Measurements from ENCODE around the gene CCL24.
"Not testable (repeated sequence)": the region's sequence is repeated elsewhere in the genome, so short reads cannot be mapped to it uniquely, and the experiment has no call there.

The CCL24 gene

DNA sequence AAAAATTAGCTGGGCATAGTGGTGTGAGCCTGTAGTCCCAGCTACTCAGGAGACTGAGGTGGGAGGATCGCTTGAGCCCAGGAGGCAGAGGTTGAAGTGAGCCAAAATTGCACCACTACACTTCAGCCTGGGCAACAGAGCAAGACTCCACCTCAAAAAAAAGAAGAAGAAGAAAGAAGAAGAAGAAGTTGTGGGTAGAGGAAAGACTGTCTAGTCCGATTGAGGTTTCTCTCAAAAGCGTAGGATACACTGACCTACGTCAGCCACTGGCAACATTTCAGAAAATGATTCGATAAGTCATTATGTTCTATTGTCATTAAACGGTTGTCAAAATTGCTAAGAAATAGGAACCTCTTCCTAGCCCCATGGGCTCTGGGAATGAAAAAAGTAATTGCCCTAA, 42.9 kb upstream of the CCL24 start:
- no peak for TF ChIP-seq ZC3H10 (CRISPR knock-in tag; IDR thresholded peaks at IDR 0.05)
- no peak for TF ChIP-seq ZNF565 (CRISPR knock-in tag; conservative IDR thresholded peaks at IDR 0.05; ENCODE audit: low read depth)
- TF ChIP-seq RARB (CRISPR knock-in tag; IDR thresholded peaks at IDR 0.05) = no peak
- TF ChIP-seq TCF4 (CRISPR knock-in tag; IDR thresholded peaks at IDR 0.05; ENCODE audit: borderline replicate concordance) = no peak
- TF ChIP-seq, protein P1, sequence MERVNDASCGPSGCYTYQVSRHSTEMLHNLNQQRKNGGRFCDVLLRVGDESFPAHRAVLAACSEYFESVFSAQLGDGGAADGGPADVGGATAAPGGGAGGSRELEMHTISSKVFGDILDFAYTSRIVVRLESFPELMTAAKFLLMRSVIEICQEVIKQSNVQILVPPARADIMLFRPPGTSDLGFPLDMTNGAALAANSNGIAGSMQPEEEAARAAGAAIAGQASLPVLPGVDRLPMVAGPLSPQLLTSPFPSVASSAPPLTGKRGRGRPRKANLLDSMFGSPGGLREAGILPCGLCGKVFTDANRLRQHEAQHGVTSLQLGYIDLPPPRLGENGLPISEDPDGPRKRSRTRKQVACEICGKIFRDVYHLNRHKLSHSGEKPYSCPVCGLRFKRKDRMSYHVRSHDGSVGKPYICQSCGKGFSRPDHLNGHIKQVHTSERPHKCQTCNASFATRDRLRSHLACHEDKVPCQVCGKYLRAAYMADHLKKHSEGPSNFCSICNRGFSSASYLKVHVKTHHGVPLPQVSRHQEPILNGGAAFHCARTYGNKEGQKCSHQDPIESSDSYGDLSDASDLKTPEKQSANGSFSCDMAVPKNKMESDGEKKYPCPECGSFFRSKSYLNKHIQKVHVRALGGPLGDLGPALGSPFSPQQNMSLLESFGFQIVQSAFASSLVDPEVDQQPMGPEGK (CRISPR knock-in tag; IDR thresholded peaks at IDR 0.05; ENCODE audit: borderline replicate concordance) = no peak
- TF ChIP-seq ZFP30 (CRISPR knock-in tag; IDR thresholded peaks at IDR 0.05) = no peak
- TF ChIP-seq, protein P2, sequence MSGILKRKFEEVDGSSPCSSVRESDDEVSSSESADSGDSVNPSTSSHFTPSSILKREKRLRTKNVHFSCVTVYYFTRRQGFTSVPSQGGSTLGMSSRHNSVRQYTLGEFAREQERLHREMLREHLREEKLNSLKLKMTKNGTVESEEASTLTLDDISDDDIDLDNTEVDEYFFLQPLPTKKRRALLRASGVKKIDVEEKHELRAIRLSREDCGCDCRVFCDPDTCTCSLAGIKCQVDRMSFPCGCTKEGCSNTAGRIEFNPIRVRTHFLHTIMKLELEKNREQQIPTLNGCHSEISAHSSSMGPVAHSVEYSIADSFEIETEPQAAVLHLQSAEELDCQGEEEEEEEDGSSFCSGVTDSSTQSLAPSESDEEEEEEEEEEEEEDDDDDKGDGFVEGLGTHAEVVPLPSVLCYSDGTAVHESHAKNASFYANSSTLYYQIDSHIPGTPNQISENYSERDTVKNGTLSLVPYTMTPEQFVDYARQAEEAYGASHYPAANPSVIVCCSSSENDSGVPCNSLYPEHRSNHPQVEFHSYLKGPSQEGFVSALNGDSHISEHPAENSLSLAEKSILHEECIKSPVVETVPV (CRISPR knock-in tag; IDR thresholded peaks at IDR 0.05) = no peak
- TF ChIP-seq ESRRG (CRISPR knock-in tag; IDR thresholded peaks at IDR 0.05) = no peak
- no peak for ATAC-seq

DNA sequence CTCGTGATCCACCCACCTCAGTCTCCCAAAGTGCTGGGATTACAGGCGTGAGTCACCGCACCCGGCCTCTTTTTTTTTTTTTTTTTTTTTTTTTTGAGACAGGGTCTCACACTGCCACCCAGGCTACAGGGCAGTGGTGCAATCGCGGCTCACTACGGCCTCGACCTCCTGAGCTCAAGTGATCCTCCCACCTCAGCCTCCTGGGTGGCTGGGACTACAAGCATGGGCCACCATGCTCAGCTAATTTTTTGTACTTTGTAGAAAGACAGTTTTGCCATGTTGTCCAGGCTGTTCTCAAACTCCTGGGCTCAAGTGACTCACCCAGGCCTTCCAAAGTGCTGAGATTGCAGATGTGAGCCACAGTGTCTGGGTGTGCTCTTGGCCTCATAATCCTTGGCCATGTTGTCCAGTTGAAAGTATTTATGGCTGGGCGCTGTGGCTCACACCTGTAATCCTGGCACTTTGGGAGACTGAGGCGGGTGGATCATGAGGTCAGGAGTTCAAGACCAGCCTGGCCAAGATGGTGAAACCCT, 41.3 kb upstream of the CCL24 start:
- ATAC-seq = not testable (repeated sequence)

DNA sequence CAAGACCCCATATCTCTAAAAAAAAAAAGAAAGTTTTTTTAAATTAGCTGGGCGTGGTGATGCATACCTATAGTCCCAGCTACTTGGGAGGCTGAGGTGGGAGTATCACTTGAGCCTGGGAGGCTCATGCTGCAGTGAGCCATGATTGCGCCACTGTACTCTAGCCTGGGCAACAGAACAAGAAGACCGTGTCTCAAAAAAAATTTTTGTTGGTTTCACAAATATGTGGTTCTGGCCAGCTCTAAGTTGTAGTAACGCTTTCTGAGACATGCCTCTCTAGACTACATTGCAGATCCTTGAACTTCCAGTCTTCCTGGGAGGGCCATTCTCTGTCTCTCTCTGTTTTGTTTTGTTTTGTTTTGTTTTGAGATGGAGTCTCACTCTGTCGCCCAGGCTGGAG, 40.6 kb upstream of the CCL24 start:
- no peak for ATAC-seq
- TF ChIP-seq TCF4 (CRISPR knock-in tag; IDR thresholded peaks at IDR 0.05; ENCODE audit: borderline replicate concordance) = no peak
- TF ChIP-seq, protein P3, sequence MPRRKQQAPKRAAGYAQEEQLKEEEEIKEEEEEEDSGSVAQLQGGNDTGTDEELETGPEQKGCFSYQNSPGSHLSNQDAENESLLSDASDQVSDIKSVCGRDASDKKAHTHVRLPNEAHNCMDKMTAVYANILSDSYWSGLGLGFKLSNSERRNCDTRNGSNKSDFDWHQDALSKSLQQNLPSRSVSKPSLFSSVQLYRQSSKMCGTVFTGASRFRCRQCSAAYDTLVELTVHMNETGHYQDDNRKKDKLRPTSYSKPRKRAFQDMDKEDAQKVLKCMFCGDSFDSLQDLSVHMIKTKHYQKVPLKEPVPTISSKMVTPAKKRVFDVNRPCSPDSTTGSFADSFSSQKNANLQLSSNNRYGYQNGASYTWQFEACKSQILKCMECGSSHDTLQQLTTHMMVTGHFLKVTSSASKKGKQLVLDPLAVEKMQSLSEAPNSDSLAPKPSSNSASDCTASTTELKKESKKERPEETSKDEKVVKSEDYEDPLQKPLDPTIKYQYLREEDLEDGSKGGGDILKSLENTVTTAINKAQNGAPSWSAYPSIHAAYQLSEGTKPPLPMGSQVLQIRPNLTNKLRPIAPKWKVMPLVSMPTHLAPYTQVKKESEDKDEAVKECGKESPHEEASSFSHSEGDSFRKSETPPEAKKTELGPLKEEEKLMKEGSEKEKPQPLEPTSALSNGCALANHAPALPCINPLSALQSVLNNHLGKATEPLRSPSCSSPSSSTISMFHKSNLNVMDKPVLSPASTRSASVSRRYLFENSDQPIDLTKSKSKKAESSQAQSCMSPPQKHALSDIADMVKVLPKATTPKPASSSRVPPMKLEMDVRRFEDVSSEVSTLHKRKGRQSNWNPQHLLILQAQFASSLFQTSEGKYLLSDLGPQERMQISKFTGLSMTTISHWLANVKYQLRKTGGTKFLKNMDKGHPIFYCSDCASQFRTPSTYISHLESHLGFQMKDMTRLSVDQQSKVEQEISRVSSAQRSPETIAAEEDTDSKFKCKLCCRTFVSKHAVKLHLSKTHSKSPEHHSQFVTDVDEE (CRISPR knock-in tag; IDR thresholded peaks at IDR 0.05) = no peak
- TF ChIP-seq PPARA (CRISPR knock-in tag; IDR thresholded peaks at IDR 0.05; ENCODE audit: borderline replicate concordance) = no peak
- TF ChIP-seq ZFP3 (CRISPR knock-in tag; IDR thresholded peaks at IDR 0.05) = no peak
- no peak for TF ChIP-seq ZFP30 (CRISPR knock-in tag; IDR thresholded peaks at IDR 0.05)
- TF ChIP-seq ZNF8 (CRISPR knock-in tag; IDR thresholded peaks at IDR 0.05) = no peak
- no peak for TF ChIP-seq GLIS3 (CRISPR knock-in tag; IDR thresholded peaks at IDR 0.05)
- TF ChIP-seq, protein P4, sequence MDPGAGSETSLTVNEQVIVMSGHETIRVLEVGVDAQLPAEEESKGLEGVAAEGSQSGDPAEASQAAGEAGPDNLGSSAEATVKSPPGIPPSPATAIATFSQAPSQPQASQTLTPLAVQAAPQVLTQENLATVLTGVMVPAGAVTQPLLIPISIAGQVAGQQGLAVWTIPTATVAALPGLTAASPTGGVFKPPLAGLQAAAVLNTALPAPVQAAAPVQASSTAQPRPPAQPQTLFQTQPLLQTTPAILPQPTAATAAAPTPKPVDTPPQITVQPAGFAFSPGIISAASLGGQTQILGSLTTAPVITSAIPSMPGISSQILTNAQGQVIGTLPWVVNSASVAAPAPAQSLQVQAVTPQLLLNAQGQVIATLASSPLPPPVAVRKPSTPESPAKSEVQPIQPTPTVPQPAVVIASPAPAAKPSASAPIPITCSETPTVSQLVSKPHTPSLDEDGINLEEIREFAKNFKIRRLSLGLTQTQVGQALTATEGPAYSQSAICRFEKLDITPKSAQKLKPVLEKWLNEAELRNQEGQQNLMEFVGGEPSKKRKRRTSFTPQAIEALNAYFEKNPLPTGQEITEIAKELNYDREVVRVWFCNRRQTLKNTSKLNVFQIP (CRISPR knock-in tag; IDR thresholded peaks at IDR 0.05; ENCODE audit: borderline replicate concordance, low read depth) = no peak
- TF ChIP-seq ESRRG (CRISPR knock-in tag; IDR thresholded peaks at IDR 0.05) = no peak
- TF ChIP-seq ZC3H10 (CRISPR knock-in tag; IDR thresholded peaks at IDR 0.05) = no peak
- no peak for TF ChIP-seq OSR1 (CRISPR knock-in tag; IDR thresholded peaks at IDR 0.05)
- TF ChIP-seq ZNF565 (CRISPR knock-in tag; conservative IDR thresholded peaks at IDR 0.05; ENCODE audit: low read depth) = no peak
- TF ChIP-seq, protein P2 (CRISPR knock-in tag; IDR thresholded peaks at IDR 0.05) = no peak
- no peak for TF ChIP-seq TOX (CRISPR knock-in tag; IDR thresholded peaks at IDR 0.05; ENCODE audit: borderline replicate concordance)

DNA sequence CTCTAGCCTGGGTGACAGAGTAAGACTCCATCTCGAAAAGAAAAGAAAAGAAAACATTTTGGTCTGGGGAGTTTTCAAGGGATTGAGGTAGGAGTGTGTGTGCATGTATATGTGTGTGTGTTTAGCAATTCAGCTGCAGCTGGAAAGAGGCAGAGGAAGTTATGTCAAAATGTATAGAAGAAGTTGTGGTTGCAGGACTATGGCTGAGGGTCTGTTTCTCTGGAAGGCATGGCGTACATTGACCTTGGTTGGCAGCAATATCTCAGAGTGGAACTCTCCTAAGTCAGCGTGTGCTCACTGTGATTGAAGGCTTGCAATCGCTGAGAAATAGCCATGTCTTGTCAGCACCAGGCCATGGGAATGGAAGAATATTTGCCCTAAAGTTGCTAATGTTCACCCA, 36.6 kb upstream of the CCL24 start:
- no peak for ATAC-seq
- TF ChIP-seq ZFP30 (CRISPR knock-in tag; IDR thresholded peaks at IDR 0.05) (no peak), TCF4 (CRISPR knock-in tag; IDR thresholded peaks at IDR 0.05; ENCODE audit: borderline replicate concordance) (no peak), ZNF70 (CRISPR knock-in tag; IDR thresholded peaks at IDR 0.05) (no peak), TOX (CRISPR knock-in tag; IDR thresholded peaks at IDR 0.05; ENCODE audit: borderline replicate concordance) (no peak), BACH2 (CRISPR knock-in tag; IDR thresholded peaks at IDR 0.05; ENCODE audit: borderline replicate concordance) (no peak), ZFP3 (CRISPR knock-in tag; IDR thresholded peaks at IDR 0.05) (no peak), ESRRG (CRISPR knock-in tag; IDR thresholded peaks at IDR 0.05) (no peak), CSDC2 (CRISPR knock-in tag; IDR thresholded peaks at IDR 0.05) (no peak)
- TF ChIP-seq, protein P3 (CRISPR knock-in tag; IDR thresholded peaks at IDR 0.05) = no peak
- TF ChIP-seq, protein P2 (CRISPR knock-in tag; IDR thresholded peaks at IDR 0.05) = no peak
